Liver (tissue), 9 donors: ENCODE data around the gene CDC27. TPM values are rescaled to one million over a fixed set of nuclear protein-coding genes. Genes with fewer than 3 reads are reported as not detected.

Experiments used
- DNase-seq: peaks from one replicate; pipeline ENCODE4 v3.0.0-alpha.2; 2017; ENCODE audit warnings: low spot score
- H3K27ac ChIP-seq, 2 donors: one replicate each; pipeline ENCODE4 v1.7.0; 2013; ENCODE audit warnings: inconsistent platforms in 2 of 2, low read length in 2 of 2, control low read depth in 1 of 2, low read depth in 1 of 2, mild to moderate bottlenecking in 1 of 2
- H3K27me3 ChIP-seq, 4 donors: one replicate each; pipeline versions ENCODE4 v1.6.1 to v1.7.0; 2013; ENCODE audit warnings: low read length in 3 of 4, inconsistent platforms in 1 of 4, mild to moderate bottlenecking in 1 of 4, moderate library complexity in 1 of 4; ENCODE audit not compliant: control insufficient read depth in 4 of 4, insufficient read depth in 4 of 4
- H3K36me3 ChIP-seq, 4 donors: one replicate each; pipeline versions ENCODE4 v1.6.1 to v1.7.0; 2013; ENCODE audit warnings: low read length in 3 of 4, mild to moderate bottlenecking in 3 of 4, low read depth in 1 of 4, moderate library complexity in 1 of 4; ENCODE audit not compliant: control insufficient read depth in 4 of 4, insufficient read depth in 3 of 4
- H3K4me1 ChIP-seq, 4 donors: one replicate each; pipeline versions ENCODE4 v1.6.1 to v1.7.0; 2013; ENCODE audit warnings: low read length in 3 of 4, mild to moderate bottlenecking in 3 of 4, moderate library complexity in 1 of 4; ENCODE audit not compliant: control insufficient read depth in 4 of 4, insufficient read depth in 4 of 4
- H3K4me3 ChIP-seq, 3 donors: one replicate each; pipeline versions ENCODE4 v1.6.1 to v1.7.0; 2013; ENCODE audit warnings: low read length in 3 of 3, control low read depth in 1 of 3, low read depth in 1 of 3, mild to moderate bottlenecking in 1 of 3
- H3K9ac ChIP-seq, 2 donors: one replicate each; pipeline ENCODE4 v1.7.0; 2013; ENCODE audit warnings: low read length in 2 of 2, mild to moderate bottlenecking in 2 of 2, moderate library complexity in 2 of 2, control low read depth in 1 of 2, low read depth in 1 of 2
- H3K9me3 ChIP-seq, 4 donors: one replicate each; pipeline versions ENCODE4 v1.6.1 to v1.7.0; 2013; ENCODE audit warnings: low read length in 3 of 4; ENCODE audit not compliant: control insufficient read depth in 4 of 4
- CTCF ChIP-seq: fragments of 150-350 bp; IDR thresholded peaks from 2 replicates; pipeline ENCODE4 v1.5.1; 2017; ENCODE audit warnings: improper control_type of control experiment, low read depth, low read length; ENCODE audit not compliant: missing input control
- FOXA1 ChIP-seq: IDR thresholded peaks from 2 replicates; pipeline ENCODE4 v1.6.1; 2016; ENCODE audit warnings: antibody characterized with exemption
- FOXA2 ChIP-seq: IDR thresholded peaks from 2 replicates; pipeline ENCODE4 v1.6.1; 2016; ENCODE audit warnings: antibody characterized with exemption
- GABPA ChIP-seq, 2 donors: IDR thresholded peaks in 1 of 2; conservative IDR thresholded peaks in 1 of 2; 2 replicates each; pipeline ENCODE4 v1.6.1; 2016; ENCODE audit warnings: antibody characterized with exemption in 2 of 2, mild to moderate bottlenecking in 1 of 2, moderate library complexity in 1 of 2
- HNF4G ChIP-seq: IDR thresholded peaks from 2 replicates; pipeline ENCODE4 v1.6.1; 2016; ENCODE audit warnings: antibody characterized with exemption
- JUND ChIP-seq, 2 donors: IDR thresholded peaks; 2 replicates each; pipeline ENCODE4 v1.6.1; 2016; ENCODE audit warnings: antibody characterized with exemption in 2 of 2
- NR2F2 ChIP-seq: IDR thresholded peaks from 2 replicates; pipeline ENCODE4 v1.6.1; 2016; ENCODE audit warnings: antibody characterized with exemption
- RAD21 ChIP-seq, 2 donors: IDR thresholded peaks; 2 replicates each; pipeline ENCODE4 v1.6.1; 2016; ENCODE audit warnings: antibody characterized with exemption in 2 of 2, mild to moderate bottlenecking in 2 of 2
- RXRA ChIP-seq, 2 donors: IDR thresholded peaks; 2 replicates each; pipeline ENCODE4 v1.6.1; 2017 to 2018; ENCODE audit warnings: antibody characterized with exemption in 2 of 2, mild to moderate bottlenecking in 1 of 2
- SP1 ChIP-seq: IDR thresholded peaks from 2 replicates; pipeline ENCODE4 v1.6.1; 2018; ENCODE audit warnings: antibody characterized with exemption, mild to moderate bottlenecking
- TAF1 ChIP-seq: conservative IDR thresholded peaks from 2 replicates; pipeline ENCODE4 v1.6.1; 2016; ENCODE audit warnings: antibody characterized with exemption, mild to moderate bottlenecking
- YY1 ChIP-seq: IDR thresholded peaks from 2 replicates; pipeline ENCODE4 v1.6.1; 2016; ENCODE audit warnings: antibody characterized with exemption, mild to moderate bottlenecking
- ZBTB33 ChIP-seq: IDR thresholded peaks from 2 replicates; pipeline ENCODE4 v1.6.1; 2016; ENCODE audit warnings: antibody characterized with exemption
- WGBS: extraction: QIAGEN DNeasy Blood & Tissue Kit; methylation state at CpG from one replicate; pipeline ENCODE4 v1.1.7; 2013; 5-methylcytosine and 5-hydroxymethylcytosine counted together
- polyA plus RNA-seq, 2 donors: library from polyadenylated mRNA; stranded (reverse) in 1 of 2; unstranded in 1 of 2; fragments of 200-250 nt in 1 of 2; fragments of >200 nt in 1 of 2; fragmentation: Nextera tagmentation in 1 of 2; extraction: Ambion mirVana in 1 of 2; gene quantifications; one replicate each; pipeline versions ENCODE4 v1.2.1 to v1.2.3, GENCODE V29; 2013 to 2015
- total RNA-seq, 2 donors: library from RNA; depleted of rRNA; stranded (reverse); fragments of >200 nt; gene quantifications; one replicate each; pipeline ENCODE4 v1.2.3, GENCODE V29; 2014
- TF ChIP-seq, protein P1 (sequence below): IDR thresholded peaks from 2 replicates; pipeline ENCODE4 v1.6.1; 2016; ENCODE audit warnings: antibody characterized with exemption, mild to moderate bottlenecking
- TF ChIP-seq, protein P2 (sequence below): IDR thresholded peaks from 2 replicates; pipeline ENCODE4 v1.6.1; 2016; ENCODE audit warnings: antibody characterized with exemption
- TF ChIP-seq, protein P3 (sequence below): IDR thresholded peaks from 2 replicates; pipeline ENCODE4 v1.6.1; 2016; ENCODE audit warnings: antibody characterized with exemption
- donor health status: healthy.
- donor health status: healthy.
- donor health status: healthy.
- donor health status: healthy.
- donor health status: healthy.

CDC27 gene
- total and polyA plus RNA-seq, 4 donors = 16.8 to 148 (median 27.1) TPM

DNA sequence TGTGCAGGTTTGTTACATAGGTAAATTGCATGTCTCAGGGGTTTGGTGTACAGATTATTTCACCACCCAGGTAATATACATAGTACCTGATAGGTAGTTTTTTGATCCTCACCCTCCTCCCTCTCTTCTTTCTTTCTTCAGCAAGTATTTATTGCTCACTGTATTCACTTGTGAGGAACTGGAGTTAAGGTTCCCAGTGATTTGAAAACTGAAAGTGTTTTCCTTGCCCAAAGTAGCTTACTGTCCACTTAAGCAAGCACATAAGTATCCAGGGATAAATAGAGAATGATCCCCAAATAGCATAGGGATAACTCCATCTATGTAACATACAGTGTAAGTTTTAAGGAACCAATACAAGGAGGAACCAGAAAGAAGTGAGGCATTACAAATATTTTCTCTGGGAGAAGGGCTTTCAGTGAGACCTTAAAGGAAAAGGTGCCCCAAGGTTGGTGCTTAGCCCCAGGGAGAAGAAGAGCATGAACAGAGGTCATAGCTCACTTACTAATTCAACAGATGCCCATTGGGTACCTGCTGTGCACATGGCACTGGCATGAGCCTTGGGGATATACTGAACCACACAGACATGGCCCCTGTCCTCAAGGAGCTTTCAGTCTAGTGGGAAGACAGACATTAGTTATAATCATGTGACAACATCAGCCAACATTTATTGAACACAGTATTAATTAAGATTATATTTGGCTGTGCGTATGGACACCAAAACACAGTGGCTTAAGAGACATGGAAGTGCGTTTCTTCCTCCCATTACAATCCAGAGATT is 37.0 kb upstream of the CDC27 start (continued):
- TF ChIP-seq ZBTB33 = no peak

- TF ChIP-seq JUND (IDR thresholded peaks at IDR 0.05) = no peak
- TF ChIP-seq FOXA1 = no peak
- TF ChIP-seq RAD21 (IDR thresholded peaks at IDR 0.05) = peak in 1 of 2 donors; percentile 36
- TF ChIP-seq HNF4G = no peak
- TF ChIP-seq RXRA (IDR thresholded peaks at IDR 0.05) = no peak
- TF ChIP-seq GABPA (IDR thresholded peaks at IDR 0.05 in 1 of 2, conservative IDR thresholded peaks at IDR 0.05 in 1 of 2) = no peak
- TF ChIP-seq, protein P1, sequence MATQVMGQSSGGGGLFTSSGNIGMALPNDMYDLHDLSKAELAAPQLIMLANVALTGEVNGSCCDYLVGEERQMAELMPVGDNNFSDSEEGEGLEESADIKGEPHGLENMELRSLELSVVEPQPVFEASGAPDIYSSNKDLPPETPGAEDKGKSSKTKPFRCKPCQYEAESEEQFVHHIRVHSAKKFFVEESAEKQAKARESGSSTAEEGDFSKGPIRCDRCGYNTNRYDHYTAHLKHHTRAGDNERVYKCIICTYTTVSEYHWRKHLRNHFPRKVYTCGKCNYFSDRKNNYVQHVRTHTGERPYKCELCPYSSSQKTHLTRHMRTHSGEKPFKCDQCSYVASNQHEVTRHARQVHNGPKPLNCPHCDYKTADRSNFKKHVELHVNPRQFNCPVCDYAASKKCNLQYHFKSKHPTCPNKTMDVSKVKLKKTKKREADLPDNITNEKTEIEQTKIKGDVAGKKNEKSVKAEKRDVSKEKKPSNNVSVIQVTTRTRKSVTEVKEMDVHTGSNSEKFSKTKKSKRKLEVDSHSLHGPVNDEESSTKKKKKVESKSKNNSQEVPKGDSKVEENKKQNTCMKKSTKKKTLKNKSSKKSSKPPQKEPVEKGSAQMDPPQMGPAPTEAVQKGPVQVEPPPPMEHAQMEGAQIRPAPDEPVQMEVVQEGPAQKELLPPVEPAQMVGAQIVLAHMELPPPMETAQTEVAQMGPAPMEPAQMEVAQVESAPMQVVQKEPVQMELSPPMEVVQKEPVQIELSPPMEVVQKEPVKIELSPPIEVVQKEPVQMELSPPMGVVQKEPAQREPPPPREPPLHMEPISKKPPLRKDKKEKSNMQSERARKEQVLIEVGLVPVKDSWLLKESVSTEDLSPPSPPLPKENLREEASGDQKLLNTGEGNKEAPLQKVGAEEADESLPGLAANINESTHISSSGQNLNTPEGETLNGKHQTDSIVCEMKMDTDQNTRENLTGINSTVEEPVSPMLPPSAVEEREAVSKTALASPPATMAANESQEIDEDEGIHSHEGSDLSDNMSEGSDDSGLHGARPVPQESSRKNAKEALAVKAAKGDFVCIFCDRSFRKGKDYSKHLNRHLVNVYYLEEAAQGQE = no peak
- TF ChIP-seq, protein P2, sequence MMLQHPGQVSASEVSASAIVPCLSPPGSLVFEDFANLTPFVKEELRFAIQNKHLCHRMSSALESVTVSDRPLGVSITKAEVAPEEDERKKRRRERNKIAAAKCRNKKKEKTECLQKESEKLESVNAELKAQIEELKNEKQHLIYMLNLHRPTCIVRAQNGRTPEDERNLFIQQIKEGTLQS = no peak
- no peak for TF ChIP-seq TAF1
- TF ChIP-seq YY1 = no peak
- TF ChIP-seq ZBTB33 = no peak
- TF ChIP-seq FOXA2 = no peak
- TF ChIP-seq NR2F2 = peak; percentile 77
- no peak for TF ChIP-seq CTCF
- TF ChIP-seq, protein P3, sequence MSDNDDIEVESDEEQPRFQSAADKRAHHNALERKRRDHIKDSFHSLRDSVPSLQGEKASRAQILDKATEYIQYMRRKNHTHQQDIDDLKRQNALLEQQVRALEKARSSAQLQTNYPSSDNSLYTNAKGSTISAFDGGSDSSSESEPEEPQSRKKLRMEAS = no peak
- TF ChIP-seq SP1 = peak; percentile 17
- Histone ChIP-seq H3K27ac (peak overlapping the region; percentile 69 to 78), H3K4me3 (no peak overlapping the region), H3K36me3 (no peaks in the 10 kb centered on the region), H3K27me3 (no peaks in the 10 kb centered on the region), H3K9ac (no peak overlapping the region), H3K9me3 (no peaks in the 10 kb centered on the region), H3K4me1 (peaks cover 3 to 23% (median 10%) of the 10 kb centered on the region in 4 donors)
- 59% methylated on average over 3 of the region's 3 CpGs for WGBS
- DNase-seq = no peak
Observed at GRCh38 chr17:47225436-47225858, 36.4 kb upstream of the CDC27 start.
